CD4-positive, alpha-beta T cell treated with Interleukin-21 for 1 hour (primary cell): ENCODE data around the gene ARID5B.

ENCODE experiments used
- DNase-seq: peaks from one replicate; pipeline ENCODE4 v3.0.0-alpha.2; 2020

Gene ARID5B

GRCh38 chr10:62057850-62058249, 156.4 kb downstream of the ARID5B start:
- DNase-seq: no peak

GRCh38 chr10:62058476-62058875, 157.0 kb downstream of the ARID5B start:
- no peak for DNase-seq

GRCh38 chr10:62058896-62059216, 157.4 kb downstream of the ARID5B start:
- no peak for DNase-seq

- DNase-seq: no peak
Observed at GRCh38 chr10:62059217-62059920, 157.9 kb downstream of the ARID5B start.

GRCh38 chr10:62062028-62062427, 160.5 kb downstream of the ARID5B start:
- no peak for DNase-seq

GRCh38 chr10:62062752-62063512, 161.4 kb downstream of the ARID5B start:
- no peak for DNase-seq

- DNase-seq: no peak
Observed at GRCh38 chr10:62063795-62064472, 162.4 kb downstream of the ARID5B start.

- DNase-seq: no peak
Observed at GRCh38 chr10:62067560-62067959, 166.1 kb downstream of the ARID5B start.

GRCh38 chr10:62068464-62068863, 167.0 kb downstream of the ARID5B start:
- DNase-seq: no peak

GRCh38 chr10:62069452-62070178, 168.1 kb downstream of the ARID5B start:
- DNase-seq: no peak

GRCh38 chr10:62071846-62072281, 170.4 kb downstream of the ARID5B start:
- DNase-seq: no peak

GRCh38 chr10:62072901-62073300, 171.4 kb downstream of the ARID5B start:
- no peak for DNase-seq

GRCh38 chr10:62073429-62073828, 171.9 kb downstream of the ARID5B start:
- no peak for DNase-seq

GRCh38 chr10:62075414-62075813, 173.9 kb downstream of the ARID5B start:
- DNase-seq: no peak

- DNase-seq: no peak
Observed at GRCh38 chr10:62075912-62076311, 174.4 kb downstream of the ARID5B start.

- no peak for DNase-seq
Observed at GRCh38 chr10:62076891-62077290, 175.4 kb downstream of the ARID5B start.

- DNase-seq: no peak
Observed at GRCh38 chr10:62077330-62078015, 176.0 kb downstream of the ARID5B start.

GRCh38 chr10:62079885-62080559, 178.5 kb downstream of the ARID5B start:
- no peak for DNase-seq

GRCh38 chr10:62080905-62081304, 179.4 kb downstream of the ARID5B start:
- DNase-seq: no peak

- no peak for DNase-seq
Observed at GRCh38 chr10:62081341-62082270, 180.1 kb downstream of the ARID5B start.

- DNase-seq: no peak
Observed at GRCh38 chr10:62082271-62082656, 180.8 kb downstream of the ARID5B start.
